ENCODE measurements around the gene PHC3. TPM values are rescaled to one million over a fixed set of nuclear protein-coding genes. Genes with fewer than 3 reads are reported as not detected.

The PHC3 gene
- total and polyA plus RNA-seq, 2 experiments from 2014 or later: 24.5 to 25.2 TPM

DNA sequence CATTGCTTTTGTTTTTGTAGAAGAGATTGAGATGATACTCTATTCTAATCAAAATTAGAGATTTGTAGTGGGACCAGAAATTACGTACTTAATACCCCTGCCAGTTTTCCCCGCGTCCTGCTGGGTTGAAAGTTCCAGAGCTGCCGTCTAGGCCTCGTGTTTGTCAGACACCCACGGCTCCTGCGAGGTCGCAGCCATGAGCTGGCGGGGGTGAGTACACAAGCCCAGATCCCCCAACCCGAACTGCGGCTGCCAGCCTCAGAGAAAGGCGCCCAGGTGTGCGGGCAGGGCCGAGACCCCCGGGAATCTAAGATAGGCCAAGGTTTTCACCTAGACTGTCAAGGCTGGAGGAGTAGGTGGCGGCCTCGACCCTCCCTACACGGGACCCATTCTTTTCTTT, 117.4 kb downstream of the PHC3 start:
- no peak for TF ChIP-seq CTCF (IDR thresholded peaks at IDR 0.05; ENCODE audit: low read depth, low read length)
- DNase-seq (ENCODE audit: low read depth in 1 of 2, low spot score in 1 of 2): no peak
- Histone ChIP-seq H3K9me3 (ENCODE audit: low read depth) (no peaks in the 10 kb centered on the region), H3K36me3 (no peaks in the 10 kb centered on the region), H3K27me3 (no peaks in the 10 kb centered on the region), H3K27ac (no peak overlapping the region), H3K4me3 (no peak overlapping the region), H3K4me1 (ENCODE audit: low read depth) (no peaks in the 10 kb centered on the region)

- TF ChIP-seq CTCF (IDR thresholded peaks at IDR 0.05; ENCODE audit: low read depth, low read length): no peak
- Histone ChIP-seq H3K9me3 (ENCODE audit: low read depth) (no peaks in the 10 kb centered on the region), H3K27ac (no peak overlapping the region), H3K4me3 (no peak overlapping the region), H3K27me3 (no peaks in the 10 kb centered on the region), H3K36me3 (no peaks in the 10 kb centered on the region), H3K4me1 (ENCODE audit: low read depth) (no peaks in the 10 kb centered on the region)
- no peak for DNase-seq (ENCODE audit: low read depth in 1 of 2, low spot score in 1 of 2)
Observed at GRCh38 chr3:170063691-170064090, 117.8 kb downstream of the PHC3 start.

DNA sequence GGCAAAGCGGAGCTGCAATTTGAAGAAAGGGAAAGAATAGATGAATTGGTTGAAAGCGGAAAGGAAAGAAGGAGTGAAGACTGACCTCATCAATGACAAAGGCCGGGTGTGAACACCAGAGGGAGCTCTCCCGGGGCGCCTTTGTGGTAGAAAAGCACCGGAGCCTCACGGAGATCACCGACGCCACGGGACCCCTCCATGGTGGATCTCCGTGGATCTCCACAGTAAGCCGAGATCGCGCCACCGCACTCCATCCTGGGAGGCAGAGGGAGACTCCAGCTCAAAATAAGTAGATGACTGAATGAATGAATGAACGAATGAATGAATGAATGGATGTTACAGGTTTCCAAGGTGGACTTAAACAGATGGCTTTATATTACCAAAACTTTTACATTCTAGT, 118.8 kb downstream of the PHC3 start:
- H3K27me3 ChIP-seq: no peaks in the 10 kb centered on the region
- H3K9me3 ChIP-seq (ENCODE audit: low read depth): no peaks in the 10 kb centered on the region
- H3K4me3 ChIP-seq: no peak overlapping the region
- no peak for DNase-seq (ENCODE audit: low read depth in 1 of 2, low spot score in 1 of 2)
- H3K27ac ChIP-seq: no peak overlapping the region
- H3K36me3 ChIP-seq: no peaks in the 10 kb centered on the region
- no peak for TF ChIP-seq CTCF (IDR thresholded peaks at IDR 0.05; ENCODE audit: low read depth, low read length)
- H3K4me1 ChIP-seq (ENCODE audit: low read depth): no peaks in the 10 kb centered on the region

DNA sequence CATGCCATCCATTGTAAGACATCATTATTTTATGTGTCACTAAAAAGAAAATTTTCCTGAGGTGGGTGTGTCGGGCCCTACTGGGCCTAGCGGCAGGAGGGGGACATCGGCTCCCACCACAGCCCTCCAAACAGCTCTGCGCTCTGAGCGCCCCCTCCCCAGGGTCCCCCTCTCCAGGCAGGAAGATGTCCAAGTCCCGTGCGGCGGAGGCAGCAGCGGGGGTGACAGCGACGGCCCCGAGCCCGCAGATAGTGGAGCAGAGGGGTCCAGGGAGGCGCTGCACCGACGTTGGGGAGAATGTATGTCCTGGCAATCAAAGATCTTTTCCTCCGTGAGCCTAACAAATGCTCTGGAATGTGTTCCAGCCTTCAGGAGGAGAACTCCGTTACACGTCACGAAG, 119.5 kb downstream of the PHC3 start:
- no peak for DNase-seq (ENCODE audit: low read depth in 1 of 2, low spot score in 1 of 2)
- no peak for TF ChIP-seq CTCF (IDR thresholded peaks at IDR 0.05; ENCODE audit: low read depth, low read length)
- Histone ChIP-seq H3K9me3 (ENCODE audit: low read depth) (no peaks in the 10 kb centered on the region), H3K27me3 (no peaks in the 10 kb centered on the region), H3K4me3 (no peak overlapping the region), H3K4me1 (ENCODE audit: low read depth) (no peaks in the 10 kb centered on the region), H3K27ac (no peak overlapping the region), H3K36me3 (no peaks in the 10 kb centered on the region)

DNA sequence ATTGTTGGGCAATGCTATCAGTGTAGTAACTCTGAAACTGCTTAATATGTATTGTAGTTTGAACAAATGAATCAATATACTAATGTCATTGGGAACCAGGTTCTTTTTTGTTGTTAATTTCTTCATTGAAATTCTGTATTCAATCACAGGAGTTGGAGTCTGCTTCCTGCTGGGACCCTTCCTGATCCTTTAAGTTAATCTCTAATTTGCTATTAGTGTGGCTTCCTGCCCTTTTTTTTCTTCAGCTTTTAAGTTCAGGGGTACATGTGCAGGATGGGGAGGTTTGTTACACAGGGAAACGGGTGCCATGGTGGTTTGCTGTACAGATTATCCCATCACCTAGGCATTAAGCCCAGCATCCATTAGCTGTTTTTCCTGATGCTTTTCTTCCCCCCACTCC, 122.1 kb downstream of the PHC3 start:
- Histone ChIP-seq H3K27me3 (no peaks in the 10 kb centered on the region), H3K4me3 (no peak overlapping the region), H3K4me1 (ENCODE audit: low read depth) (no peaks in the 10 kb centered on the region), H3K27ac (no peak overlapping the region), H3K9me3 (ENCODE audit: low read depth) (no peaks in the 10 kb centered on the region), H3K36me3 (no peaks in the 10 kb centered on the region)
- no peak for DNase-seq (ENCODE audit: low read depth in 1 of 2, low spot score in 1 of 2)
- no peak for TF ChIP-seq CTCF (IDR thresholded peaks at IDR 0.05; ENCODE audit: low read depth, low read length)

DNA sequence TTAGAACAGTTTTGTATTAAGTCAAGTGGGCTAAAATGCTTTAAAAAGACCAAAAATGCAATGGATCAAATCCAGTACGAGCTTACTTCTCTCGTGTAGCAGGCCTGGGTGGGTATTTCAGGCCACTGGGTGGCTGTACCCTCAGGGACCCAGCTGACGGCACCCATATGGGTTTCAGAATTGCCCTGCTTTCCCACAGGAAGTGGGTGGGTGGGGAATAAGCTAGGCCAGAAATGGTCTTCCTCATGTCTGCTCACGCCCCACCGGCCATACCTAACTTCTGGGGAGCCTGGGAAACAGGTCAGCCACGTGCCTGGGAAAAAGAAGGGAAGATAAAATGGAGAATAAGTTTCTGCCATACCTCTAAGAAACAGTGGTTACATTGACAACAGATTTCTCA, 123.4 kb downstream of the PHC3 start:
- Histone ChIP-seq H3K4me3 (no peak overlapping the region), H3K9me3 (ENCODE audit: low read depth) (no peaks in the 10 kb centered on the region), H3K36me3 (no peaks in the 10 kb centered on the region), H3K27me3 (no peaks in the 10 kb centered on the region), H3K27ac (no peak overlapping the region), H3K4me1 (ENCODE audit: low read depth) (no peaks in the 10 kb centered on the region)
- no peak for TF ChIP-seq CTCF (IDR thresholded peaks at IDR 0.05; ENCODE audit: low read depth, low read length)
- no peak for DNase-seq (ENCODE audit: low read depth in 1 of 2, low spot score in 1 of 2)

Measured in cardiac muscle cell (in vitro differentiated cells and primary cell).